Measurements from ENCODE around the gene TLE5. TPM values are rescaled to one million over a fixed set of nuclear protein-coding genes. Genes with fewer than 3 reads are reported as not detected.
A peak's percentile ranks its signal among the peaks of the same experiment; 100 is the strongest.

The TLE5 gene
- total and polyA plus RNA-seq, 9 of the 15 experiments (the other 6 are each of a cell fraction or from before 2014, with no cell fraction given) = 2.0 to 347 (median 235) TPM

- H3K9me3 ChIP-seq (replicated peaks; ENCODE audit: control insufficient read depth, insufficient read depth, low read depth, low read length) = 0 out of 2 replicates have a peak, but pooled peaks cover 2% of the 10 kb centered on the region
- intact Hi-C loops (cut with micrococcal nuclease) = loop anchor here (5.0 kb wide), 1 partner anchor 36 kb away; no protein-coding TSS in a partner anchor
- FAIRE-seq (peak; percentile 99), ATAC-seq (peak; percentile 94), DNase-seq (ENCODE audit: extremely low read depth in 1 of 4, low spot score in 3 of 4) (peak; percentile 87 to 94 (median 90))
- H3K79me2 ChIP-seq (ENCODE audit: control insufficient read depth, insufficient read depth, low read length) = no peaks in the 10 kb centered on the region
- 8% methylated on average over 3 of the region's 3 CpGs for WGBS (ENCODE audit: insufficient coverage, low coverage, missing lambda C conversion rate)
- no peak overlapping the region; a peak in 1 of 4 replicates for H3K9ac ChIP-seq (ENCODE audit: insufficient read depth in 1 of 2, low read depth in 2 of 2, low read length in 2 of 2)
- BruUV-seq (replicated peaks) = no TSS peak
- peak overlapping the region; percentile 66 for H2AFZ ChIP-seq (ENCODE audit: low read depth, low read length)
- ChIA-PET CTCF (ENCODE audit: low intra/inter-chr PET ratio) (interaction anchor here (1.1 to 1.4 kb wide), 2 partner anchors 112 to 117 kb away, joined by 4 to 6 read pairs; no protein-coding TSS in a partner anchor), POLR2A (interaction anchor here (0.6 to 1.4 kb wide), 5 partner anchors 20 to 180 kb away, joined by 3 to 5 read pairs (median 3); no protein-coding TSS in a partner anchor)
- no peak overlapping the region for H3K4me3 ChIP-seq
- no peaks in the 10 kb centered on the region for H3K36me3 ChIP-seq (ENCODE audit: control insufficient read depth, insufficient read depth, low read length)
- peaks cover 12 to 23% of the 10 kb centered on the region in 2 experiments; a peak in 4 of 5 replicates for H3K4me1 ChIP-seq (replicated peaks in 1 of 2; ENCODE audit: control insufficient read depth in 2 of 2, insufficient read depth in 2 of 2, low read length in 2 of 2)
- peak overlapping the region; percentile 4; the same call in 1 of the 3 replicates for H3K27ac ChIP-seq (ENCODE audit: extremely low read depth, low read depth, low read length)
- H3K9me1 ChIP-seq (ENCODE audit: control insufficient read depth, insufficient read depth, low read length) = no peaks in the 10 kb centered on the region
- H4K20me1 ChIP-seq (replicated peaks; ENCODE audit: control insufficient read depth, insufficient read depth, low read length) = no peaks in the 10 kb centered on the region
- in situ Hi-C loops (cut with MboI) = no loop called here
- H3K27me3 ChIP-seq (ENCODE audit: control insufficient read depth in 2 of 2, insufficient read depth in 2 of 2, low read length in 2 of 2) = no peaks in the 10 kb centered on the region
- H3K4me2 ChIP-seq (ENCODE audit: insufficient read depth, low read length) = peak overlapping the region; percentile 47
- TF ChIP-seq ZNF224 (CRISPR knock-in tag; IDR thresholded peaks at IDR 0.05) (no peak), KDM1A (IDR thresholded peaks at IDR 0.05) (peak; percentile 60 to 65; a peak in 3 of 4 replicates), JUN (IDR thresholded peaks at IDR 0.05; ENCODE audit: borderline replicate concordance, low read depth, low read length) (no peak), JUN (CRISPR knock-in tag; IDR thresholded peaks at IDR 0.05; ENCODE audit: borderline replicate concordance) (no peak), CHD4 (IDR thresholded peaks at IDR 0.05; ENCODE audit: insufficient read depth, insufficient replicate concordance, low read depth, low read length, poor library complexity, severe bottlenecking) (peak; percentile 53), ATF1 (CRISPR knock-in tag; IDR thresholded peaks at IDR 0.05) (no peak), ATF1 (tag; IDR thresholded peaks at IDR 0.05) (peak; percentile 62), FOXK2 (conservative IDR thresholded peaks at IDR 0.05 in 1 of 2, IDR thresholded peaks at IDR 0.05 in 1 of 2; ENCODE audit: low read depth in 2 of 2) (peak; percentile 35 to 59; a peak in 2 of 4 replicates), EP300 (IDR thresholded peaks at IDR 0.05; ENCODE audit: low read length) (no peak; the same call in 1 of the 2 replicates), PPARD (CRISPR knock-in tag; IDR thresholded peaks at IDR 0.05) (no peak), ZSCAN32 (CRISPR knock-in tag; IDR thresholded peaks at IDR 0.05) (no peak), MITF (IDR thresholded peaks at IDR 0.05) (no peak), MCM5 (IDR thresholded peaks at IDR 0.05; ENCODE audit: low read depth) (no peak), SIN3A (IDR thresholded peaks at IDR 0.05; ENCODE audit: borderline replicate concordance in 2 of 2, control insufficient read depth in 1 of 2, low read depth in 2 of 2, low read length in 2 of 2) (0 out of 4 replicates have a peak, but pooled peaks of 1 of the 2 experiments have one; percentile 55), MTA1 (IDR thresholded peaks at IDR 0.05; ENCODE audit: borderline replicate concordance) (0 out of 2 replicates have a peak, but pooled peaks have one; percentile 39), USF2 (CRISPR knock-in tag; IDR thresholded peaks at IDR 0.05) (peak; percentile 72)
Observed at GRCh38 chr19:3073159-3073563, 10.9 kb upstream of the TLE5 start.

All from K562 (cell line).